HCT116 (cell line): ENCODE data around the gene ANKRD6. TPM values are rescaled to one million over a fixed set of nuclear protein-coding genes. Genes with fewer than 3 reads are reported as not detected.

Experiments used
- ATAC-seq: fragments of 200-7000 bp; cut with Tn5 transposase; 2 replicates; pipeline ENCODE4 v1.9.1; 2020; ENCODE audit warnings: mild to moderate bottlenecking, moderate library complexity
- BruUV-seq: library from RNA; stranded (reverse); fragments of 400-500 nt; replicated peaks from 2 replicates; lab custom pipeline; 2021; lab: Mats Ljungman, UMichigan
- CTCF ChIA-PET: fragments of 300-600 bp; sonication (Branson Sonifier 250); formaldehyde crosslinking; loops from one replicate; lab custom pipeline; 2021; ENCODE audit warnings: antibody characterized with exemption; lab: Charles Lee
- POLR2A ChIA-PET: fragments of 300-600, 350-600 bp; sonication (Branson Sonifier 250); formaldehyde crosslinking; loops from one replicate; lab custom pipeline; 2021; ENCODE audit warnings: antibody characterized with exemption; lab: Charles Lee
- RAD21 ChIA-PET, 2 experiments: fragments of 300-600 bp; sonication (Branson Sonifier 250); formaldehyde crosslinking; loops; one replicate each; lab custom pipeline; 2023; ENCODE audit warnings: low total read pairs in 2 of 2; ENCODE audit not compliant: uncharacterized antibody in 2 of 2, unreplicated experiment in 2 of 2, low non-redundant PET in 1 of 2; lab: Charles Lee
- DNase-seq: peaks from one replicate; pipeline ENCODE4 v3.0.0-alpha.2; 2010; ENCODE audit warnings: low read depth, low spot score
- H2AFZ ChIP-seq: fragments of 200-600 bp; shearing (Covaris generic), sonication (generic); 2 replicates; pipeline ENCODE4 v1.6.1; 2017; ENCODE audit warnings: low read depth, mixed run types, mixed read lengths, antibody characterized with exemption, low read length; ENCODE audit not compliant: poor library complexity, severe bottlenecking
- H3K27ac ChIP-seq: 2 replicates; pipeline ENCODE4 v1.5.1; 2012; ENCODE audit warnings: low read depth, low read length
- H3K27me3 ChIP-seq: fragments of 200-600 bp; sonication (generic); 2 replicates; pipeline ENCODE4 v1.6.1; 2016; ENCODE audit warnings: mixed run types, low read length, mixed read lengths; ENCODE audit not compliant: insufficient read depth
- H3K36me3 ChIP-seq, 2 experiments: fragments of 200-500 bp in 1 of 2; fragments of 200-600 bp in 1 of 2; sonication (Bioruptor generic) in 1 of 2; sonication (generic) in 1 of 2; 2 replicates each; pipeline versions ENCODE4 v1.5.1 to v1.6.1; 2014 to 2016; ENCODE audit warnings: low read length in 2 of 2, inconsistent platforms in 1 of 2, mixed read lengths in 1 of 2, mixed run types in 1 of 2; ENCODE audit not compliant: insufficient read depth in 2 of 2, control insufficient read depth in 1 of 2
- H3K4me1 ChIP-seq, 2 experiments: fragments of 200-600 bp in 1 of 2; sonication (generic) in 1 of 2; 2 replicates each; pipeline versions ENCODE4 v1.5.1 to v1.6.1; 2012 to 2017; ENCODE audit warnings: low read length in 2 of 2, inconsistent platforms in 1 of 2, mild to moderate bottlenecking in 1 of 2, mixed read lengths in 1 of 2, mixed run types in 1 of 2, moderate library complexity in 1 of 2; ENCODE audit not compliant: insufficient read depth in 2 of 2, control insufficient read depth in 1 of 2
- H3K4me2 ChIP-seq: fragments of 200-600 bp; sonication (generic); 2 replicates; pipeline ENCODE4 v1.6.1; 2017; ENCODE audit warnings: mixed run types, low read length, mixed read lengths
- H3K4me3 ChIP-seq, 2 experiments: fragments of 200-600 bp in 1 of 2; sonication (generic) in 1 of 2; replicated peaks in 1 of 2; 2 replicates each; pipeline ENCODE4 v1.5.1; 2011 to 2016; ENCODE audit warnings: low read length in 2 of 2, control low read depth in 1 of 2, low read depth in 1 of 2, mild to moderate bottlenecking in 1 of 2, mixed read lengths in 1 of 2, mixed run types in 1 of 2
- H3K79me2 ChIP-seq: fragments of 200-600 bp; sonication (generic); 2 replicates; pipeline ENCODE4 v1.6.1; 2017; ENCODE audit warnings: mild to moderate bottlenecking, mixed run types, low read length, moderate library complexity, mixed read lengths; ENCODE audit not compliant: insufficient read depth
- H3K9ac ChIP-seq: fragments of 200-600 bp; sonication (generic); 2 replicates; pipeline ENCODE4 v1.6.1; 2016; ENCODE audit warnings: low read length, mixed read lengths
- H3K9me2 ChIP-seq: fragments of 200-600 bp; sonication (generic), shearing (Covaris generic); 2 replicates; pipeline ENCODE4 v1.6.1; 2017; ENCODE audit warnings: mixed run types, mild to moderate bottlenecking, moderate library complexity; ENCODE audit not compliant: insufficient read depth
- H3K9me3 ChIP-seq, 2 experiments: fragments of 200-500 bp in 1 of 2; fragments of 200-600 bp in 1 of 2; sonication (Bioruptor generic) in 1 of 2; sonication (generic) in 1 of 2; 2 replicates each; pipeline ENCODE4 v1.6.1; 2014 to 2017; ENCODE audit warnings: low read length in 2 of 2, mixed read lengths in 2 of 2, inconsistent platforms in 1 of 2, low read depth in 1 of 2, mild to moderate bottlenecking in 1 of 2, mixed run types in 1 of 2, moderate library complexity in 1 of 2; ENCODE audit not compliant: control insufficient read depth in 1 of 2, insufficient read depth in 1 of 2
- H4K20me1 ChIP-seq: fragments of 200-600 bp; sonication (generic), shearing (Covaris generic); 2 replicates; pipeline ENCODE4 v1.6.1; 2017; ENCODE audit warnings: mixed run types, mild to moderate bottlenecking, moderate library complexity; ENCODE audit not compliant: insufficient read depth
- ATF3 ChIP-seq: IDR thresholded peaks from 2 replicates; pipeline ENCODE4 v1.6.1; 2012
- EZH2 ChIP-seq: fragments of 200-600 bp; sonication (generic); IDR thresholded peaks from 2 replicates; pipeline ENCODE4 v1.6.1; 2017; ENCODE audit warnings: antibody characterized with exemption, mixed run types
- EZH2phosphoT487 ChIP-seq: fragments of 200-600 bp; IDR thresholded peaks from 2 replicates; pipeline ENCODE4 v1.6.1; 2018; ENCODE audit warnings: antibody characterized with exemption, borderline replicate concordance
- POLR2A ChIP-seq: IDR thresholded peaks from 2 replicates; pipeline ENCODE4 v1.7.0; 2011; ENCODE audit warnings: borderline replicate concordance; ENCODE audit not compliant: insufficient read depth, insufficient read length; ENCODE audit errors: extremely low read depth
- SP1 ChIP-seq: IDR thresholded peaks from 2 replicates; pipeline ENCODE4 v1.6.1; 2012; ENCODE audit warnings: low read depth
- TCF7L2 ChIP-seq: IDR thresholded peaks from 2 replicates; pipeline ENCODE4 v1.7.0; 2011; ENCODE audit warnings: borderline replicate concordance, inconsistent platforms; ENCODE audit not compliant: insufficient read depth, insufficient read length; ENCODE audit errors: extremely low read depth
- YY1 ChIP-seq: IDR thresholded peaks from 2 replicates; pipeline ENCODE4 v1.6.1; 2011; ENCODE audit warnings: low read length, low read depth, moderate library complexity, mild to moderate bottlenecking; ENCODE audit not compliant: insufficient replicate concordance; ENCODE audit errors: extremely low read depth
- intact Hi-C: fragments of 100-400 bp; cut with micrococcal nuclease; formaldehyde crosslinking; loops from 2 replicates; pipeline ENCODE4 v1.10.0; 2022
- total RNA-seq: library from RNA; stranded (reverse); gene quantifications from one replicate; pipeline ENCODE4 v1.2.1, GENCODE V29; 2021; ENCODE audit not compliant: unreplicated experiment
- TF ChIP-seq, protein P1 (sequence below): IDR thresholded peaks from 2 replicates; pipeline ENCODE4 v1.6.1; 2011; ENCODE audit warnings: mild to moderate bottlenecking, low read length, moderate library complexity; ENCODE audit not compliant: insufficient replicate concordance; ENCODE audit errors: extremely low read depth

Gene ANKRD6
- total RNA-seq, 1 experiment from 2014 or later: 9.9 TPM

- H2AFZ ChIP-seq: no peak overlapping the region
- peaks cover 0 to 8% of the 10 kb centered on the region in 2 experiments; a peak in 2 of 4 replicates for H3K4me1 ChIP-seq
- no peaks in the 10 kb centered on the region for H3K36me3 ChIP-seq
- intact Hi-C loops: no loop called here
- DNase-seq (no peak), ATAC-seq (no peak)
- no peak overlapping the region for H3K4me3 ChIP-seq
- no peaks in the 10 kb centered on the region for H4K20me1 ChIP-seq
- no peak overlapping the region for H3K9ac ChIP-seq
- no peaks in the 10 kb centered on the region for H3K27me3 ChIP-seq
- H3K9me3 ChIP-seq: no peaks in the 10 kb centered on the region
- no TSS peak for BruUV-seq
- no peaks in the 10 kb centered on the region for H3K79me2 ChIP-seq
- no peak for TF ChIP-seq YY1
- TF ChIP-seq, protein P1, sequence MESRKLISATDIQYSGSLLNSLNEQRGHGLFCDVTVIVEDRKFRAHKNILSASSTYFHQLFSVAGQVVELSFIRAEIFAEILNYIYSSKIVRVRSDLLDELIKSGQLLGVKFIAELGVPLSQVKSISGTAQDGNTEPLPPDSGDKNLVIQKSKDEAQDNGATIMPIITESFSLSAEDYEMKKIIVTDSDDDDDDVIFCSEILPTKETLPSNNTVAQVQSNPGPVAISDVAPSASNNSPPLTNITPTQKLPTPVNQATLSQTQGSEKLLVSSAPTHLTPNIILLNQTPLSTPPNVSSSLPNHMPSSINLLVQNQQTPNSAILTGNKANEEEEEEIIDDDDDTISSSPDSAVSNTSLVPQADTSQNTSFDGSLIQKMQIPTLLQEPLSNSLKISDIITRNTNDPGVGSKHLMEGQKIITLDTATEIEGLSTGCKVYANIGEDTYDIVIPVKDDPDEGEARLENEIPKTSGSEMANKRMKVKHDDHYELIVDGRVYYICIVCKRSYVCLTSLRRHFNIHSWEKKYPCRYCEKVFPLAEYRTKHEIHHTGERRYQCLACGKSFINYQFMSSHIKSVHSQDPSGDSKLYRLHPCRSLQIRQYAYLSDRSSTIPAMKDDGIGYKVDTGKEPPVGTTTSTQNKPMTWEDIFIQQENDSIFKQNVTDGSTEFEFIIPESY: no peak
- no peak for TF ChIP-seq EZH2phosphoT487
- no peak for TF ChIP-seq SP1
- TF ChIP-seq TCF7L2: no peak
- no peak for TF ChIP-seq ATF3
- TF ChIP-seq POLR2A: no peak
- TF ChIP-seq EZH2: no peak
- CTCF ChIA-PET: interaction anchor here (0.7 kb wide), 1 partner anchor 608 kb away, joined by 3 read pairs; no protein-coding TSS in a partner anchor
- H3K9me2 ChIP-seq: no peaks in the 10 kb centered on the region
- RAD21 ChIA-PET: interaction anchor here in 1 of 2 experiments (0.8 kb wide), 1 partner anchor 17 kb away, joined by 3 read pairs; no protein-coding TSS in a partner anchor
- POLR2A ChIA-PET: no interaction called here
- H3K27ac ChIP-seq: no peak overlapping the region
- no peak overlapping the region for H3K4me2 ChIP-seq
Observed at GRCh38 chr6:89388846-89389245, 44.1 kb upstream of the ANKRD6 start.
